Keratinocyte (primary cell): ENCODE results near the gene WWC2. TPM values are rescaled to one million over a fixed set of nuclear protein-coding genes. Genes with fewer than 3 reads are reported as not detected.

Experiments
- DNase-seq: peaks from one replicate; pipeline ENCODE4 v3.0.0-alpha.2; 2011; ENCODE audit warnings: low read depth, missing footprints, low spot score
- FAIRE-seq: peaks from 2 replicates; lab custom pipeline; 2011; peaks lifted over from hg19 to GRCh38; lab: Jason Lieb, UNC
- H2AFZ ChIP-seq: 2 replicates; pipeline ENCODE4 v1.6.0; 2012; ENCODE audit warnings: low read length, control low read depth, inconsistent platforms; ENCODE audit not compliant: control insufficient read depth
- H3K27ac ChIP-seq: 2 replicates; pipeline ENCODE4 v1.5.1; 2011; ENCODE audit warnings: low read length; ENCODE audit not compliant: control insufficient read depth, insufficient read depth
- H3K27me3 ChIP-seq: 3 replicates; pipeline ENCODE4 v1.6.0; 2011; ENCODE audit warnings: low read length; ENCODE audit not compliant: control insufficient read depth, insufficient read depth; ENCODE audit errors: extremely low read depth
- H3K36me3 ChIP-seq, 2 experiments: 2 replicates in 1 of 2; 3 replicates in 1 of 2; pipeline ENCODE4 v1.5.1; 2011; ENCODE audit warnings: low read length in 2 of 2, mild to moderate bottlenecking in 1 of 2; ENCODE audit not compliant: control insufficient read depth in 2 of 2, insufficient read depth in 2 of 2; ENCODE audit errors: extremely low read depth in 1 of 2
- H3K4me1 ChIP-seq: 3 replicates; pipeline ENCODE4 v1.5.1; 2011; ENCODE audit warnings: low read length; ENCODE audit not compliant: control insufficient read depth, insufficient read depth; ENCODE audit errors: extremely low read depth
- H3K4me2 ChIP-seq: 3 replicates; pipeline ENCODE4 v1.6.0; 2011; ENCODE audit warnings: low read depth, low read length; ENCODE audit not compliant: control insufficient read depth, insufficient read depth; ENCODE audit errors: extremely low read depth
- H3K4me3 ChIP-seq, 3 experiments: fragments of 200-600 bp in 1 of 3; sonication (generic) in 1 of 3; 2 replicates in 2 of 3; 3 replicates in 1 of 3; pipeline ENCODE4 v1.5.1; 2011 to 2016; ENCODE audit warnings: low read length in 3 of 3, mild to moderate bottlenecking in 3 of 3, control low read depth in 2 of 3, inconsistent platforms in 1 of 3, low read depth in 1 of 3, mixed read lengths in 1 of 3, mixed run types in 1 of 3, moderate library complexity in 1 of 3; ENCODE audit not compliant: control insufficient read depth in 2 of 3, insufficient read depth in 2 of 3; ENCODE audit errors: extremely low read depth in 1 of 3
- H3K79me2 ChIP-seq: 2 replicates; pipeline ENCODE4 v1.6.0; 2012; ENCODE audit warnings: low read length; ENCODE audit not compliant: control insufficient read depth, insufficient read depth
- H3K9ac ChIP-seq: 3 replicates; pipeline ENCODE4 v1.6.0; 2011; ENCODE audit warnings: low read length; ENCODE audit not compliant: control insufficient read depth, insufficient read depth; ENCODE audit errors: extremely low read depth
- H3K9me1 ChIP-seq: 3 replicates; pipeline ENCODE4 v1.6.0; 2011; ENCODE audit warnings: low read length; ENCODE audit not compliant: control insufficient read depth, insufficient read depth; ENCODE audit errors: extremely low read depth
- H3K9me3 ChIP-seq: 2 replicates; pipeline ENCODE4 v1.5.1; 2012; ENCODE audit warnings: low read depth, low read length; ENCODE audit not compliant: control insufficient read depth
- H4K20me1 ChIP-seq: 3 replicates; pipeline ENCODE4 v1.6.0; 2011; ENCODE audit warnings: low read length; ENCODE audit not compliant: control insufficient read depth, insufficient read depth; ENCODE audit errors: extremely low read depth
- CTCF ChIP-seq, 3 experiments: IDR thresholded peaks in 1 of 3; conservative IDR thresholded peaks in 1 of 3; optimal IDR thresholded peaks in 1 of 3; 2 replicates in 2 of 3; 3 replicates in 1 of 3; pipeline versions ENCODE3 to v1.5.1; 2011; ENCODE audit warnings: low read length in 3 of 3, mild to moderate bottlenecking in 3 of 3, moderate library complexity in 2 of 3, control low read depth in 1 of 3, inconsistent platforms in 1 of 3; ENCODE audit not compliant: insufficient read depth in 2 of 3; ENCODE audit errors: extremely low read depth in 1 of 3
- EZH2 ChIP-seq: IDR thresholded peaks from one replicate; pipeline ENCODE4 v1.6.1; 2012; ENCODE audit warnings: inconsistent platforms, mild to moderate bottlenecking, low read length, moderate library complexity
- dilution Hi-C: fragments of 300-500 bp; cut with MboI; formaldehyde crosslinking; loops from one replicate; pipeline ENCODE4 v1.7.0; 2020; ENCODE audit warnings: low sequenced_read_pairs; ENCODE audit not compliant: extremely low pct_ligation_motif_present
- polyA plus RNA-seq, 5 experiments: library from polyadenylated mRNA; depleted of rRNA in 3 of 5; stranded (reverse) in 3 of 5; stranded (forward) in 1 of 5; unstranded in 1 of 5; fragments of >200 nt; gene quantifications; 1 replicate in 1 of 5; 2 replicates in 3 of 5; 3 replicates in 1 of 5; pipeline versions ENCODE4 v1.2.1 to v1.2.3, GENCODE V29; 2011 to 2012; ENCODE audit warnings: missing spikeins in 2 of 5, low read depth in 1 of 5, low replicate concordance in 1 of 5

WWC2 gene
- polyA plus RNA-seq, 1 donor (not counting 4 experiments of a cell fraction or from before 2014, with no cell fraction given), result 15.4 TPM

- Histone ChIP-seq H3K79me2 (no peaks in the 10 kb centered on the region), H3K9me1 (no peaks in the 10 kb centered on the region), H3K36me3 (no peaks in the 10 kb centered on the region), H3K9me3 (no peaks in the 10 kb centered on the region), H3K27me3 (no peaks in the 10 kb centered on the region), H3K27ac (no peak overlapping the region), H3K4me1 (no peaks in the 10 kb centered on the region), H3K9ac (no peak overlapping the region), H3K4me2 (no peak overlapping the region), H4K20me1 (no peaks in the 10 kb centered on the region), H2AFZ (no peak overlapping the region), H3K4me3 (no peak overlapping the region)
- dilution Hi-C loops, result no loop called here
- DNase-seq (no peak), FAIRE-seq (no peak)
- TF ChIP-seq EZH2 (no peak), CTCF (optimal IDR thresholded peaks at IDR 0.05 in 1 of 3, IDR thresholded peaks at IDR 0.05 in 1 of 3, conservative IDR thresholded peaks at IDR 0.05 in 1 of 3; ENCODE audit: extremely low read depth in 1 of 3, insufficient read depth in 2 of 3, low read length in 3 of 3) (no peak)
Observed at GRCh38 chr4:183304067-183304466, 205.0 kb downstream of the WWC2 start.

- Histone ChIP-seq H3K4me1 (no peaks in the 10 kb centered on the region), H3K36me3 (no peaks in the 10 kb centered on the region), H2AFZ (no peak overlapping the region), H4K20me1 (no peaks in the 10 kb centered on the region), H3K9me3 (no peaks in the 10 kb centered on the region), H3K79me2 (no peaks in the 10 kb centered on the region), H3K9ac (no peak overlapping the region), H3K27me3 (no peaks in the 10 kb centered on the region), H3K4me3 (no peak overlapping the region), H3K9me1 (no peaks in the 10 kb centered on the region), H3K4me2 (no peak overlapping the region), H3K27ac (no peak overlapping the region)
- no peak for DNase-seq
- TF ChIP-seq EZH2 (no peak), CTCF (optimal IDR thresholded peaks at IDR 0.05 in 1 of 3, IDR thresholded peaks at IDR 0.05 in 1 of 3, conservative IDR thresholded peaks at IDR 0.05 in 1 of 3; ENCODE audit: extremely low read depth in 1 of 3, insufficient read depth in 2 of 3, low read length in 3 of 3) (no peak)
- no peak for FAIRE-seq
- dilution Hi-C loops, result no loop called here
Observed at GRCh38 chr4:183304538-183304937, 205.5 kb downstream of the WWC2 start.
